CD4-positive, alpha-beta T cell treated with Interleukin-6 for 4 hours (primary cell): Measurements from ENCODE around the gene KL.

Experiments used
- DNase-seq: peaks from one replicate; pipeline ENCODE4 v3.0.0-alpha.2; 2020; ENCODE audit warnings: mixed read lengths

KL gene

DNA sequence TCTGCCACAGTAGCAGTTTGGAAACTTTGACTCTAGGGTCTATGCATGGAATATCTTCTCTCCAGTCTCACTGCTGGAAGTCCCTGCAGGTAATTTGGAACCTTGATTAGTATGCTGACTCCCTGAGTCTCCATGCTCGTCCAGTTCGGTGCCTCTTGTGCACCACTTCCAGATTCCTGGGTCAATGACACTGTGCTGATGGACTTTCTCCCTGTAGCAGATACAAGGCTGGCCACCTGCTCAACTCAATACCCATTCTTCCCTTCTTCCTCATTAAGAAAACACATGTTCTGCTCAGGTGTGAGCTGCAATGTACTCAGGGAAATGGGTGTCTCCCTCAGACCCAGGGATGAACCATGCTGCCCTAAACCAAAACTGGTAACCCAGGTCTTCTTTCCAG, 99.1 kb downstream of the KL start:
- DNase-seq = no peak
